NT2/D1 (cell line): ENCODE measurements around the gene GNPTG.

Source experiments
- DNase-seq: peaks from one replicate; pipeline ENCODE4 v3.0.0-alpha.2; 2011; ENCODE audit warnings: low read depth, low spot score
- H3K27me3 ChIP-seq: 2 replicates; pipeline ENCODE4 v1.6.0; 2011; ENCODE audit warnings: mild to moderate bottlenecking; ENCODE audit not compliant: insufficient read length, insufficient read depth
- H3K36me3 ChIP-seq: 2 replicates; pipeline ENCODE4 v1.6.1; 2011; ENCODE audit warnings: mild to moderate bottlenecking, low read length, mixed read lengths; ENCODE audit not compliant: insufficient read depth, insufficient read length
- H3K4me1 ChIP-seq: 2 replicates; pipeline ENCODE4 v1.5.1; 2011; ENCODE audit not compliant: insufficient read depth, insufficient read length
- H3K4me3 ChIP-seq: 2 replicates; pipeline ENCODE4 v1.5.1; 2011; ENCODE audit warnings: low read depth; ENCODE audit not compliant: insufficient read length
- H3K9ac ChIP-seq: 2 replicates; pipeline ENCODE4 v1.6.0; 2011; ENCODE audit warnings: low read depth; ENCODE audit not compliant: insufficient read length
- H3K9me3 ChIP-seq: 2 replicates; pipeline ENCODE4 v1.5.1; 2011; ENCODE audit warnings: mild to moderate bottlenecking, low read length; ENCODE audit not compliant: insufficient read depth
- SUZ12 ChIP-seq: IDR thresholded peaks from 2 replicates; pipeline ENCODE4 v1.6.1; 2011; ENCODE audit not compliant: insufficient read length, insufficient read depth; ENCODE audit errors: extremely low read depth
- YY1 ChIP-seq: IDR thresholded peaks from 2 replicates; pipeline ENCODE4 v1.6.1; 2011; ENCODE audit not compliant: insufficient read length, insufficient read depth
- ZNF274 ChIP-seq: IDR thresholded peaks from 2 replicates; pipeline ENCODE4 v1.6.1; 2011; ENCODE audit warnings: mild to moderate bottlenecking, low read depth, low read length

Gene GNPTG

DNA sequence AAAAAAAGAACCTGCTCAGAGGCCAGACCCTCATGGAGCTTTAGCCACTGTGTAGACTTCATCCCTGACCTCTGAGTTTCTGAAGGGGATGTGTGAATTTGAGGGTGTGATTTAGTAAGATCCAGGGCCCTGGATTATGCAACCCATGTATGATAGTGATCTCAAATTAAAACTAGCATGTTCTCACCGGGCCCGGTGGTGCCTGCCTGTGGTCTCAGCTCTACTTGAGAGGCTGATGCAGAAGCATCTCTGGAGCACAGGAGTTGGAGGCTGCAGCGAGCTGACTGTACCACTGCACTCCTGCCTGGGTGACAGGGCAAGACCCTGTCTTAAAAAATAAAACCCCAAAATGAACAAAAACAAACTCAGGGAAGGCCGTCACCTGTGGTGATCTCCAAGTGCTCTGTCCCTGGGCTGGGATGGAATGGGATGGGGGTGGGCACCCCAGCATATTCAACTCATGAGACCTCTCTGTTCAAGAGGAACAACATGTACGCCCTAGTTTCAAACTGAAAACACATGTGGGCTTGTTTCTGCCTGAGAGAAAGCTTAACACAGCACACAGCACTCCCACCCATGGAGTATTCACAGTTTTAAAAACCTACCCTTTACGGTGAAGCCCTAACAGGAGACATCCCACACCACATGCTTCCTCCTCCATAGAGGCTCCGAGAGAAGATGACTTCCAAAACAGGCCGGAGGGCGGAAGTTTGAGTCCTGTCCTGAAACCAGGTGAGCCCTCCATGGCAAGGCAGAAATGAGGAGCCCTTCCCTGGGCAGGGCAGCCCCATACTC, 30.1 kb downstream of the GNPTG start:
- TF ChIP-seq SUZ12 (no peak), YY1 (no peak), ZNF274 (no peak)
- H3K9ac ChIP-seq = no peak overlapping the region
- no peaks in the 10 kb centered on the region for H3K9me3 ChIP-seq
- peaks cover 12% of the 10 kb centered on the region for H3K4me1 ChIP-seq
- DNase-seq = no peak
- H3K4me3 ChIP-seq = no peak overlapping the region
- peaks cover 3% of the 10 kb centered on the region for H3K27me3 ChIP-seq
- peaks cover 22% of the 10 kb centered on the region for H3K36me3 ChIP-seq

DNA sequence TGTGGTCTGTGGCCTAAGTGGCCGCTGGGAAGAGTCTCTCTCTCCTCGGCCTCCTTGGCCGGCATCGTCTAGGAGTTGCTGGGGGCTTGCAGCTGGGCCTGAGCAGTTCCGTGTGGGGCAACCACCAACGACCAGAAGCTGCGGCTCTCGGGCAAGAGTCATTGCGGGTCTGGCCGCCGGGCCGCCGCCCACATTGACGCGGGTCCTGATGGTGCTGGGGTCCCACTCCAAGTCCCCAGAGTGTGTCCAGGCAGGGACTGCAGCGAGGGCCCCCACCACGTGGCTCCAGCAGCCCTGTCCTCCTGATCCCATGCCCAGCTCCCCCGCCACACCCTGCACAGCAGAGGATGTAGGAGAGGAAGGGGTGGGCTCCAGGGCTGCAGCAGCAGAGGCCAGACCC, 31.8 kb downstream of the GNPTG start:
- peaks cover 16% of the 10 kb centered on the region for H3K36me3 ChIP-seq

DNA sequence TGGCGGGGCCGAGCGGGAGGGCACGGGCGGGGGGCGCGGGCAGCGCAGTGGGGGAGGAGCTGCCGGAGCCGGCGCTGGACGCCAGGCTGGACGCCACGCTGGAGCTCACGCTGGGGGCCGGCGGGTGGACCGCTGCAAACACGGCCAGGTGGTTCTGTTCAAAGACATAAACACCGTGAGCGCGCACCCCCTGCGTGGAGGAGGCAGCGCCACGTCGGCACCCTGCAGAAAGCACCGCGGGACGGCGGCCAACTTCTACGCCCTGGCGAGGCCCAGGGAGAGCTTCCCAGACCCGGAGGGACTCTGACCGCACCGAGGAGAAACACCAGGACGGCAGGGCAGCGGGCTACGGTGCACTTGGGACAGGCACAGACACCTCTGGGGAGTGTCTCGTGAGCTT, 33.5 kb downstream of the GNPTG start:
- H3K27me3 ChIP-seq = no peaks in the 10 kb centered on the region
- DNase-seq = no peak

More for the DNA sequence above, 31.8 kb downstream of the GNPTG start:
- H3K27me3 ChIP-seq = no peaks in the 10 kb centered on the region
- no peak for TF ChIP-seq ZNF274
- no peak for TF ChIP-seq YY1
- TF ChIP-seq SUZ12 = no peak
- no peaks in the 10 kb centered on the region for H3K9me3 ChIP-seq
- H3K4me1 ChIP-seq = no peaks in the 10 kb centered on the region
- H3K9ac ChIP-seq = no peak overlapping the region
- DNase-seq = no peak
- no peak overlapping the region for H3K4me3 ChIP-seq

DNA sequence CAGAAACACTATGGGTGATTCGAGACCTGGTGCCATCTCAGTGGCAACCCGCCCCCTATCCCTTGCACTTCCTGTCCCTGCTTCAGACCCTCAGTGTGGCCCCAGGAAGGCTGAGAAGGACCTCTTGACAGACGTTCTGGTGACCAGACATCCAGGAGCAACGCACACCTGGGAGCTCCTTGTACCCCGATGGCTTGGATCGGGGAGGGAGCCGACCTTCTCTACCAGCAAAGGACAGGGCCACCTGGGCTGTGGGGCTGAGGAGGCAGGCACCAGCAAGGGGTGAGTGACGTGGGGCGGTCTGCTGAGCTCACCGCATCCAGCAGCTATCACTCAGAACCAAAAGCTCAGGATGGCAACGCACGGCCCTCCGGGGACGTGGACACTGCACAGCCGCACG, 35.6 kb downstream of the GNPTG start:
- no peak overlapping the region for H3K9ac ChIP-seq
- DNase-seq = no peak
- no peak for TF ChIP-seq SUZ12
- no peak for TF ChIP-seq ZNF274
- H3K9me3 ChIP-seq = no peaks in the 10 kb centered on the region
- H3K4me3 ChIP-seq = no peak overlapping the region
- peaks cover 21% of the 10 kb centered on the region for H3K36me3 ChIP-seq
- H3K4me1 ChIP-seq = no peaks in the 10 kb centered on the region
- no peaks in the 10 kb centered on the region for H3K27me3 ChIP-seq

More for the DNA sequence above, 33.5 kb downstream of the GNPTG start:
- Histone ChIP-seq H3K36me3 (peaks cover 21% of the 10 kb centered on the region), H3K4me3 (no peak overlapping the region), H3K9me3 (no peaks in the 10 kb centered on the region), H3K9ac (no peak overlapping the region), H3K4me1 (no peaks in the 10 kb centered on the region)
- TF ChIP-seq ZNF274 (no peak), SUZ12 (no peak), YY1 (no peak)

DNA sequence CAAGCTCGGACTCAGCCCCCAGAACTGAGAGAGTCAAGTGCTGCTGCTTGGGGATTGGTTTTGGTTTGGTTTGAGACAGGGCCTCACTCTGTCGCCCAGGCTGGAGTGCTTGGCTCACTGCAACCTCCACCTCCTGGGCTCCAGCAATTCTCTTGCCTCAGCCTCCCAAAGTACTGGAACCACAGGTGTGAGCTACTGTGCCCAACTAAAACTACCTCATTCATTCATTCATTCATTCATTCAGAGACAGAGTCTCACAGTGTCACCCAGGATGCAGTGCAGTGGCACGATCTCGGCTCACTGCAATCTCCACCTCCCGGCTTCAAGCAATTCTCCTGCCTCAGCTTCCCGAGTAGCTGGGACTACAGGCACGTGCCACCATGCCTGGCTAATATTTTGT, 38.0 kb downstream of the GNPTG start:
- TF ChIP-seq ZNF274 = no peak
- TF ChIP-seq SUZ12 = no peak
- TF ChIP-seq YY1 = no peak
- no peak for DNase-seq
- Histone ChIP-seq H3K4me1 (no peaks in the 10 kb centered on the region), H3K9ac (no peak overlapping the region), H3K9me3 (no peaks in the 10 kb centered on the region), H3K27me3 (no peaks in the 10 kb centered on the region), H3K36me3 (peaks cover 21% of the 10 kb centered on the region), H3K4me3 (no peak overlapping the region)

DNA sequence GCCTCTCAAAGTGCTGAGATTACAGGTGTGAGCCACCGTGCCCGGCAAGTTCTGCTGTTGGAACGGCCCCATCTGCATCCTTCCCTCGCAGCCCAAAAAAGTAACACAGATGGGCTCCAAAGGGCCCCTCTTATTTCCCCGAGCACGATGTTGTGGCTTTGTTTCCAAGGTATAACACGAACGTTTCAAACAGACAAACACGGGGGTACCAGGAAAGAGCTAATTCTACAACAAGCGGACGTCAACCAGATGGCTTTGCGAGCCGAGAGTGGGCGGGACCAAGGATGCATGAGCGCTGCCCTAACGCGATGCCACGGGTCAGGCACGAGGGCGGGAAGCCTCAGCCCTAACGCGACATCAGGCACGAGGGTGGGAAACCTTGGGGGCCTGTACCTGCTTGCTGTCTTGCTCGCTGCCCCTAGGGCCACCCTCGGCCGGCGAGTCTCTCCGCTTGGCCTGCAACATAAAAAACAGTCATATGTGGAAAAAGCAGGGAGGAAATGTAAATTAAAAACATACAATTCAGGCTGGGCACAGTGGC, 38.6 kb downstream of the GNPTG start:
- no peak overlapping the region for H3K9ac ChIP-seq
- H3K4me1 ChIP-seq = no peaks in the 10 kb centered on the region
- TF ChIP-seq SUZ12 (no peak), ZNF274 (no peak), YY1 (no peak)
- no peak overlapping the region for H3K4me3 ChIP-seq
- H3K9me3 ChIP-seq = no peaks in the 10 kb centered on the region
- no peaks in the 10 kb centered on the region for H3K27me3 ChIP-seq
- DNase-seq = no peak
- H3K36me3 ChIP-seq = peaks cover 16% of the 10 kb centered on the region

DNA sequence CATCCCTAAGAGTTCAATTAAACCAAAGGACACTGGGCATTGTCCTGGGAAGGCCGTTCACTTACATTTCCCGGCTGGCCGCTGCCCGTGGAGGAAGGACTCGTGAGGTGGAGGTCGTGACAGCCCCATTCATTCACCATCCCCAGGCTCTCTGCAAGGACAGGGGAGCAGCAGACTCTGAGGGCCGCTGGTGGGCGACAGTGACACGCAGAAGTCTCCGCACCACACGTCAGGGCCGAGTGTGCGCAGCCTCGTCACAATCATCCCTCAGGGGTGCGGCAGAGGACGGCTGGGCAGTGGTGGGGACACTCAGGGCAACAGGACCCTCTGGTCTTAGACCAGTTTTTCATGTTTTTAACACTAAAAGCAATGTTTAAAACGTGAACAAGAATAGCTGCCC, 41.1 kb downstream of the GNPTG start:
- no peak for DNase-seq
- TF ChIP-seq YY1 = no peak
- no peak for TF ChIP-seq ZNF274
- TF ChIP-seq SUZ12 = no peak
- Histone ChIP-seq H3K36me3 (peaks cover 18% of the 10 kb centered on the region), H3K27me3 (no peaks in the 10 kb centered on the region), H3K9ac (no peak overlapping the region), H3K9me3 (no peaks in the 10 kb centered on the region), H3K4me1 (no peaks in the 10 kb centered on the region), H3K4me3 (no peak overlapping the region)
